Measurements from ENCODE around the gene KCNQ2. TPM values are rescaled to one million over a fixed set of nuclear protein-coding genes. Genes with fewer than 3 reads are reported as not detected.

The KCNQ2 gene
- total RNA-seq, 4 donors from 2014 or later: not detected

DNA sequence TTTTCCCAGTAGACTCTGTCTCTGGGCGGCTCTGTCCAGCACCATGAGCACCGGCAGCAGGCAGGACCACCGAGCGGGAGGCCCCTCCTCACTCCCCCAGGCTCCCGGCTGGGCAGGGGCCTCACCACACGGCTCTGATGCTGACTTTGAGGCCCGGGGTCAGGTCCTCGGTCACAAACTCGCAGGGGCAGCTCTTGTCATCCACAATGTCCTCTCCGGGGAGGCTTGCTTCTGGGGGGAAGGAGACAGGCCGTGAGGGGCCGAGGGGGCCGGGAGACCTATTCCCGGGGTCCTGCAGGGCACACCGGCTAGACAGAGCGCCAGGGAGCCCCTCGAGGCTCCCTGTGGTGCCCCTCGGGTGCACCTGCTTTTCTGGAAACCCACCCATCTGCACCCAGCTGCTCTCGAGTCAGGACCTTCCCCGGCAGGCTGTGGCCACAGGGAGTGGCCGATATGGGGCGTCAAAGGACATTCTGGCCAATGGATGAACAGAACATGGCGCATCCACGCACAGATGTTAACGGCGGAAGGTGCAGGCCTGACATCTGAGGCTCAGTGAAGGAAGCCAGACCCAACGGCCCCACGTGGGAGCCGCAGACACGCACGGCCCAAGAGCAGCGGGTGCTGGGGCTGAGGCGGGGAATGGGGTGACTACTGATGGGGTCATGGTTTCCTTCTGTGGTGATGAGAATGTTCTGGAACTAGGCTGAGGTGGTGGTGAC, 58.3 kb downstream of the KCNQ2 start:
- intact Hi-C loops (cut with DNase I): no loop called here
- whole genome bisulfite sequencing, 2 donors: 88 to 90% methylated on average over 4 to 9 of the region's 33 CpGs
- Histone ChIP-seq H3K27ac (no peak overlapping the region), H3K9me3 (no peaks in the 10 kb centered on the region), H3K4me1 (no peaks in the 10 kb centered on the region), H3K4me3 (no peak overlapping the region), H3K27me3 (peaks cover 0 to 92% (median 0%) of the 10 kb centered on the region in 4 donors), H3K36me3 (no peaks in the 10 kb centered on the region)
- TF ChIP-seq, protein P1, sequence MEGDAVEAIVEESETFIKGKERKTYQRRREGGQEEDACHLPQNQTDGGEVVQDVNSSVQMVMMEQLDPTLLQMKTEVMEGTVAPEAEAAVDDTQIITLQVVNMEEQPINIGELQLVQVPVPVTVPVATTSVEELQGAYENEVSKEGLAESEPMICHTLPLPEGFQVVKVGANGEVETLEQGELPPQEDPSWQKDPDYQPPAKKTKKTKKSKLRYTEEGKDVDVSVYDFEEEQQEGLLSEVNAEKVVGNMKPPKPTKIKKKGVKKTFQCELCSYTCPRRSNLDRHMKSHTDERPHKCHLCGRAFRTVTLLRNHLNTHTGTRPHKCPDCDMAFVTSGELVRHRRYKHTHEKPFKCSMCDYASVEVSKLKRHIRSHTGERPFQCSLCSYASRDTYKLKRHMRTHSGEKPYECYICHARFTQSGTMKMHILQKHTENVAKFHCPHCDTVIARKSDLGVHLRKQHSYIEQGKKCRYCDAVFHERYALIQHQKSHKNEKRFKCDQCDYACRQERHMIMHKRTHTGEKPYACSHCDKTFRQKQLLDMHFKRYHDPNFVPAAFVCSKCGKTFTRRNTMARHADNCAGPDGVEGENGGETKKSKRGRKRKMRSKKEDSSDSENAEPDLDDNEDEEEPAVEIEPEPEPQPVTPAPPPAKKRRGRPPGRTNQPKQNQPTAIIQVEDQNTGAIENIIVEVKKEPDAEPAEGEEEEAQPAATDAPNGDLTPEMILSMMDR (IDR thresholded peaks at IDR 0.05): no peak
- no peak for TF ChIP-seq POLR2A (IDR thresholded peaks at IDR 0.05)
- no peak for DNase-seq

DNA sequence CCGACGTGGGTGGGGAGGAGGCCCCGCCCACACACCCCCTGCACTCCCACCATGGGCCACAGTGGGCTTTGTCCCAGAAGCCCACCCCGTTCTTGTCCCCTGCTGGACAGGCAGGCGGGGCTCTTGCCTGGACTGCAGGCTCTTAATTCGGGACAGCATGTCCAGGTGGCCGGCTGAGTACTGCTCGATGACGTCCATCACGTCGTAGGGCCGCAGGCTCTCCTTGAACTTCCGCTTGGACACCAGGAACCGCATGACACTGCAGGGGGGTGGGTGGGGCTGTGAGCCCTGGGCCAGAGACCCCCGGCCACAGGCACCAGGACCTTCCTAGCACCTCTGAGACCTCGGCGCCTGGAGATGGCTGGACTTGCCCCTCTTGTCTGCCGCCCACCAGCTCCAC, 59.1 kb downstream of the KCNQ2 start:
- Histone ChIP-seq H3K4me1 (no peaks in the 10 kb centered on the region), H3K27me3 (peaks cover 0 to 84% (median 0%) of the 10 kb centered on the region in 4 donors), H3K9me3 (no peaks in the 10 kb centered on the region), H3K27ac (no peak overlapping the region), H3K4me3 (no peak overlapping the region), H3K36me3 (no peaks in the 10 kb centered on the region)
- intact Hi-C loops (cut with DNase I): no loop called here
- DNase-seq: no peak
- TF ChIP-seq, protein P1 (IDR thresholded peaks at IDR 0.05): no peak
- TF ChIP-seq POLR2A (IDR thresholded peaks at IDR 0.05): no peak
- WGBS, 2 donors: 10 to 92% methylated on average over 2 to 3 of the region's 18 CpGs

DNA sequence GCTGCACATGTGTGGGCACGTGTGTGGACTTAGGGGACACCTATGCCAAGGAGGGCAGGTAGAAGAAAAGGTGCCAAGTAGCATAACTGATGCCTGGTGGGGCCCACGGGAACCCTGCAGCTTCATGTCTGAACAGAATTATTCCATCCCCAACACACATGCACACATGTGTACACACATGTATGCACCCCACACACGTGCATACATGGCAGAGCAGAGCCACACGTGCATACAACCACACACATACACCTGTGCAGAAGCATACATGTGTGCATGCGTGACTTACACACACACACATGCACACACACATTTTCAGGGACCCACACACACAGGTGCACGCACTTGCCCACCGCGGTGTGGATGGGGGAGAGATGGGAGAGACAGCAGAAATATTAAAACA, 59.6 kb downstream of the KCNQ2 start:
- intact Hi-C loops (cut with DNase I): no loop called here
- no peaks in the 10 kb centered on the region for H3K4me1 ChIP-seq
- no peaks in the 10 kb centered on the region for H3K9me3 ChIP-seq
- H3K36me3 ChIP-seq: no peaks in the 10 kb centered on the region
- TF ChIP-seq, protein P1 (IDR thresholded peaks at IDR 0.05): no peak
- TF ChIP-seq POLR2A (IDR thresholded peaks at IDR 0.05): no peak
- no peak for DNase-seq
- peaks cover 0 to 80% (median 0%) of the 10 kb centered on the region in 4 donors for H3K27me3 ChIP-seq
- H3K27ac ChIP-seq: no peak overlapping the region
- H3K4me3 ChIP-seq: no peak overlapping the region
- WGBS, 2 donors: 76 to 79% methylated on average over 5 to 6 of the region's 8 CpGs

DNA sequence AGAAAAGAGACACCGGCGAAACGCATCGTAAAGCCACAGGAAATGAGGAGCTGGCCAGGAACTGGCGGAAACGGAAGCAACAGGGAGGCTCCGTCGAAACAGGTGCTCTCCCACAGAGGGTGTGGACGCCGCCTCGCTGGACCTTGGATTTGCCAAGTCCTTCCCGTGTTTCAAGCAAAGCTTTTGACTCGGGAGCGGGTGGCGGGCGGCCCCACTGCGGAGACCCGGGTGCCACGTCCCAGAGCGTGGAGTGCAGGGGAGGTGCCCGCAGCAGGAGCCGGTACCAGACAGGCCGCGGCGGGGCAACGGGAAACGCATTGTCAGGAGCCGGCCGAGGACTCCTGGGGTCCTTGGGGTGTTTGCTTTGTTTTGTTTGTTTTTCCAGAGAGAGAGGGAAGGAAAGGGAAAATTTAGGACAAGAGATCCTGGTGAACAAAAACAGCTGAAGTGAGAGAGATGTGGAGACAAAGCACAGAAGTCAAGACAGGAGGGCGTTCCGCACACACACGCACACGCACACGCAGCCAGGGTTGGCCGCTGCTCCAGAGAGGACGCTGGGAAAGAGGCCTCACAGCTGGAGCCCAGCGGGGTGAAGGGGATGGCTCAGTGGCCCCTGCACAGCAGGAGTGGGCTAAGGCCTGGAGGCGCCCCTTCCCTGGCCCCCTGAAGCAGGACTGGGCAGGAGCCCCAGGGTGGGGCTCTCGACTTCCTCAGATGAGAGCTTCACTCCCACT, 60.4 kb downstream of the KCNQ2 start:
- Histone ChIP-seq H3K27me3 (peaks cover 0 to 72% (median 0%) of the 10 kb centered on the region in 4 donors), H3K36me3 (no peaks in the 10 kb centered on the region), H3K9me3 (no peaks in the 10 kb centered on the region), H3K27ac (no peak overlapping the region), H3K4me3 (no peak overlapping the region), H3K4me1 (no peaks in the 10 kb centered on the region)
- DNase-seq: no peak
- intact Hi-C loops (cut with DNase I): no loop called here
- WGBS, 2 donors: 36 to 45% methylated on average over 18 to 19 of the region's 39 CpGs
- no peak for TF ChIP-seq POLR2A (IDR thresholded peaks at IDR 0.05)
- TF ChIP-seq, protein P1 (IDR thresholded peaks at IDR 0.05): no peak
